Right renal cortex interstitium (tissue), 3 donors: ENCODE results near the gene HNRNPLL. TPM values are rescaled to one million over a fixed set of nuclear protein-coding genes. Genes with fewer than 3 reads are reported as not detected.
"Not testable (repeated sequence)": the region's sequence is repeated elsewhere in the genome, so short reads cannot be mapped to it uniquely, and the experiment has no call there.

Experiments
- DNase-seq, 3 donors: peaks; one replicate each; pipeline ENCODE4 v3.0.0-alpha.2; 2013; ENCODE audit warnings: low read depth in 3 of 3, low spot score in 2 of 3
- polyA plus RNA-seq, 3 donors: library from polyadenylated mRNA; unstranded; fragments of 120-200 nt; gene quantifications; one replicate each; pipeline ENCODE4 v1.2.1, GENCODE V29; 2013; ENCODE audit not compliant: insufficient read length in 3 of 3

Gene HNRNPLL
- polyA plus RNA-seq, 3 donors, result 74.0 to 88.9 (median 85.6) TPM

DNA sequence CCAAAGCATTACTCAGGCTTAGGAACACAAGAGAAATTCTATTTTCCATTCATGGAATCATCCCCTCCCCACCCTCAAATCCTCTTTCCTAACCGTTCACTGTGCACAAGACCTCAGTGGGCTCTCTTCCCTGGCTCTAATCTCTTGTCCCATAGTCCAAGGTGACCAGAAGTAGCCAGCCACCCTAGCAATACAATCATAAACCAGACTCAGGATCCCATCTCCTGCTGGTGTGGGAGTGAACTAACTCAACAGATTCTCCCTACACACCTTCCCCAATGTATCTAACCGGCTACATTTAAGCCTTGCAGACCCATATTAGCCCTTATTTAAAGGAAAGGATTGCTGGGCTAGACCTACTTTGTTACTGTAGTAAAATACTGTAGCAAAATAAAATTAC, 45.5 kb downstream of the HNRNPLL start:
- DNase-seq, result no peak

DNA sequence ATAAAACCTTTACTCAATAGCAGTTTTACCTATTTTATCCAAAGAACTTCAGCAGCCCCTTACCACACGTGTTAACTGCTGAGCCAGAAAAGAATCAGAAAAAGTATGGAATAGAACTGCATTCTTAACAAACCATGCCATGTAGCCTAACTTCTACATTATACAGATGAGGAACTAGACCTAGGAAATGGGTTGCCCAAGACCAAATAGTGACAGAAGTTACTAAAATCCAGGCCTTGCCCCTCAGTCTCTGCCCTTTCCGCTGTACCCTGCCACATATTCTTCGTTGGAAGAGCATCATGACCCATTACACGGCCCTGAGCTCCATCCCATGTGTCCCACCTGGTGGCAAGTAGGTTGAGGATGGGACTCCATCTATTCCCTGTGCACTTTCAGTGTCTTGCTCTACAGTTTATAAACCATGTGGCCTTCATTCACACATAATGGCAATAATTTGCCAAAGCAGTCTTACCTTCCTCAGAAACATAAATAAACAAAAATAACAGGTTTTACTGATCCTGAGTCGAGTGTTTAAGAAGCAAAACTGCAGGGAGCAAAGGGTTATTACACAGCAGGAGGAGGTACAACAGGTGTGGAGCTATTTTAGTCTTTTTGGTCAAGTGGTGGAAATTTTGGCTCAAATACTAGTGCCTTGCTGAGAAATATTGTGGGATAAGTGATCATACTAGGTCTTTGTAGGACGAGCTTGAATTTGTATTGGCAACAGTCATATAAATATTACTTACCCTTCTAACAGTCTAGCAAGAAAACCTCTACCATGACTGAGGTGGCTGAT, 46.5 kb downstream of the HNRNPLL start:
- no peak for DNase-seq

DNA sequence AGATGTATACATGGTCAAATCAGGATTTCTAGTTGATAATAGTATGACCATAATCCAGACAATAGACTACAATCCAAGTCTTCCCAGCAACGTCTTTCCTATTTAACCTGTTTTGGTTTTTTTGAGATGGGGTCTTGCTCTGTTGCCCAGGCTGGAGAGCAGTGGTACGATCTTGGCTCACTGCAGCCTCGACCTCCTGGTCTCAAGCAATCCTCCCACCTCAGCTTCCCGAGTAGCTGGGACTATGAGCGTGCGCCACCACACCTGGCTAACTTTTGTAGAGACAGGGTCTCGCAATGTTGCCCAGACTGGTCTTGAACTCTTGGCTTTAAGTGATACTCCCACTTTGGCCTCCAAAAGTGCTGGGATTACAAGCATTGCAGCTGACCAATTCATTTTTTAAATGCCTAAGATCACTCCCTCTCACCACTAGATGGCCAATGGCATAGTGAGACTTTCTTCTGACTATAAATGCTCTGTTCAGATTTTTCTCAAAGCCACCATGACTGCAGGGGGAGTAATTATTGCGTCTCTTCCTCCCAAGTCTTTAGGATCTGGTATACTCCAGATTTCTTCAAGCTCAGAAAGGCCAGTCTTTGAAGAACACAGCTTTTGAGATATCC, 47.6 kb downstream of the HNRNPLL start:
- no peak for DNase-seq

DNA sequence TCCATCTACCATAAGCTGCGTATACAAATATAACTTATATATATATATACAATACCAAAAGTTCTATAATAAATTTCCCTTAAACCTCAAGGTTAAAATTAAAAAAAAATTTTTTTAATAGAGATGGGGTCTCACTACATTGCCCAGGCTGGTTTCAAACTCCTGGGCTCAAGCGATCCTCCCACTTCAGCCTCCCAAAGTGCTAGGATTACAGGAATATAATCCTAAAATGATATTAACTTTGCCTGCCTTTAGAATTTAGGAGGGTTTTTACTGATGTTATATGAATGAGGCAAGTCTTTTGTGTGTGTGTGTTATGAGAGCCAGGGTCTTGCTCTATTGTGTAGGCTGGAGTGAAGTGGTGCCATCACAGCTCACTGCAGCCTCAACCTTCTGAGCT, 49.2 kb downstream of the HNRNPLL start:
- DNase-seq, result no peak

DNA sequence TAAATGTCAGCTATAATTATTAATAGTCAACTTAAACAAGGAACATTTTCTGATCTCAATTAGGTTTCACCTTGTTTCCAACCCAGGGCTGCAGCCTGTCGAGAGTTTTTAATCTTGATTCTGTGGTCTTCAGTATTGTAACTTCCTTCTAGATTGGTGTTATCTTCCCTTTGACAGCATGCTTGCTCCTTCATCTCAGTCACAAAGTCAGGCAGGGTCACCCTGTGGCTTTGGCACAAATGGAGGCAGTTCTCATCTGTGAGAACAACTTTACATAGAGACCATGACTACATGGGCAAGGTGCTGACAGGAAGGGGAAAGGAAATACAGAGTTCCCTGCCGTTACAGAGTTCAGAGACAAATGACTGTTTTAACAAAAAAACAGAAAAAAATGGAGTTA, 50.5 kb downstream of the HNRNPLL start:
- DNase-seq, result no peak

DNA sequence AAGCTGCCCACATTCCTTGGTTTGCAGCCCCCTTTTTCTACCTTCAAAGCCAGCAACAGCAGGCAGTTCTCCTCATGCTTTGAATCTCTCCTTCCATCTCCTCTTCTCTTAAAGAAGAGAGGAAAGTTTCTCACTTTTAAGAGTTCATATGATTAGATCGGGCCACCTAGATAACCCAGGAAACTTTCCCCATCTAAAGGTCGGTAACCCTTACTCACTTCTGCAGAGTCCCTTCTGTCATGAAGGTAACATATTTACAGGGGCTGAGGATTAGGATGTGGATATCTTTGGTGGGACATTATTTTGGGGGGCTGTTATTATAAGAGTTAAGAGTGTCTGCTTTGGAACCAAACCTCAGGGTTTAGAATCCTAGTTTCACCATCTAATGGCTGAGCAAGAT, 51.0 kb downstream of the HNRNPLL start:
- no peak for DNase-seq

DNA sequence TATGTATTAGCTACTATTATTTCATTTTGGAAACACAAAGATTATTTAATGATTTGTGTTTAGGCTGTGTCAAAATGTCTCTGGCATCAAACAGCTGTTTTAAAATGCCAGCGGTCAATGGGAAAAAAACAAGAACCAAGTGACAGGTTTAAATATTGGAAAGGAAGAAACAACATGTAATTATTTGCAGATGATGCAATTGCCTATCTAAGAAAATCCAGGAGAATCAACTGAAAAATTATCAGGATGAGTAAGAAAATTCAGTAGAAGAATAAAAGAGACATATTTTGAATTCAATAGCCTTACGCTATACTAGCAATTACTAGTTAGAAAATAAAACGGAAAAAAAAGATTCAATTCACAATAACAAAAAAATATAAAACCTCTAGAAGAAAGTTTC, 51.6 kb downstream of the HNRNPLL start:
- DNase-seq, result no peak

DNA sequence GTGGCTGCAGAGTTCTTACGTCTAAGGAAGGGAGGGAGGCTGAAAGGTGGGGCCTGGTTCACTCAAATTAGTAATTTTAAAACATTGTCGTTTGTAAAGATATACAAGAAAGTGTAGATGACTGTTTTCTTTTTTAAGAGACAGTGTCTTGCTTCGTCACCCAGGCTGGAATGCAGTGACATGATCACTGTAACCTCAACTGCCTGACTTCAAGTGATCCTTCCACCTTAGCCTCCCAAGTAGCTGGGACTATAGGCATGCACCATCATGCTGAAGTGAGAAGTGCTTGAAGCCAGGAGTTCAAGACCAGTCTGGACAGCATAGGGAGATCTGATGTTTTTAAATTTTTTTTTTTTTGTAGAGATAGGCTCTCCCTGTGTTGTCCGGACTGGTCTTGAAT, 52.9 kb downstream of the HNRNPLL start:
- DNase-seq, result no peak

DNA sequence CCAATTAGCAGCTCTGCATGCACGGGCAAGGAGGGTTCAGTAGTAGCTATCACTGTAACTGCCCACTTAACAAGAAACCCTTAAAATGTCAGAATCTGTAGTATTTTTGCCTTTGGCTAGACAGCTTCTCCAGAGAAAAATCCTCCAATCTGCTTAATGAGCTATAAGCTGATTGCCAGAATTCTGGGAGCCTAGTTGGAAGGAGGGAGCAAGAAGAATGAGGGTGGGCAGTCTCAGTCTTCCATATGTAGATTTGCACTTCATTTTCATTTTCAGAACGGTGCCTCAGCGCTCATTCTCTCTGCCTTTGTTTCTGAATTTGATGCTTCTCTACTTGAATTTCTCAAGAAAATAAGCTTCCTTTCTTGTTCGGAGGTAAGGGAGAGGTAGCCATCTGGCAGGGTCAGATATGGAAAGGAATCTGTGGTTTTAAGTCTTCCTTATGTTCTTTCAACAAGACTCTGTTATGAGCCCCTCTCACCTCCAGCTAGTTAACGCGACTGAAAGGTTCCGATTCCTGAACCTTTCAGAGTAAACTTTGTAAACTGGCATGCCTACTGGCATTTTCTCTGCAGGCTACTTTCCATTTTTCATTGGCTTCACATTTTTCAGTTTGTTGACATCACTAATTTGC, 53.5 kb downstream of the HNRNPLL start:
- no peak for DNase-seq

DNA sequence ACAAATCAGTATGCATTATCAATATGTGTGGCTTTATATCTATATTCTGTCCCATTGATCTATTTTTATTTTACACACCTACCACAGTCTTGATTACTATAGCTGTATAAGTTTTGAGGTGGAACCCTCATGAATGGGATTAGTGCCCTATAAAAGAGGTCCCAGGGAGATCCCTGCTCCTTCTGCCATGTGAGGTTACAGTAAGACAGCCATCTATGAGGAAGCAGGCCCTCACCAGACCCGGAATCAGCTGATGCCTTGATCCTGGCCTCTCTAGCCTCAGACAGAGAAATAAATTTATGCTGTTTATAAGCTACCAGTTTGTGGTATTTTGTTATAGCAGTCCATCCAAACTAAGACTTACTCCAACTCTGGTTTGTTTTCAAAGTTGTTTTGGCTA, 54.9 kb downstream of the HNRNPLL start:
- DNase-seq, result no peak

DNA sequence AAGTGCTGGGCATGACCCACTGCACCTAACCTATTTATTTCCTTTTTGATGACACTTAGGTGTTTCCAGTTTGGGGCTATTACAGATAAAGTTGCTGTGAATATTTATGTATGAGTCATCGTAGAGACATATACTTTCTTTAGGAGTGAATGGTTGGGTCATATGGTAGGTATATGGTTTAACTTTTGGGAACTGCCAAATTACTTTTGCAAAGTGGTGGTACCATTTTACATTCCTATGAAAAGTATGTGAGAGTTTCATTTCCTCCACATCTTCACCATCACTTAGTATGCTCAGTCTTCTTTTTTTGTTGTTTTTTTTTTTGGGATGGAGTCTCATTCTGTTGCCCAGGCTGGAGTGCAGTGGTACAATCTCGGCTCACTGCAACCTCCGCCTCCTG, 56.1 kb downstream of the HNRNPLL start:
- no peak for DNase-seq

DNA sequence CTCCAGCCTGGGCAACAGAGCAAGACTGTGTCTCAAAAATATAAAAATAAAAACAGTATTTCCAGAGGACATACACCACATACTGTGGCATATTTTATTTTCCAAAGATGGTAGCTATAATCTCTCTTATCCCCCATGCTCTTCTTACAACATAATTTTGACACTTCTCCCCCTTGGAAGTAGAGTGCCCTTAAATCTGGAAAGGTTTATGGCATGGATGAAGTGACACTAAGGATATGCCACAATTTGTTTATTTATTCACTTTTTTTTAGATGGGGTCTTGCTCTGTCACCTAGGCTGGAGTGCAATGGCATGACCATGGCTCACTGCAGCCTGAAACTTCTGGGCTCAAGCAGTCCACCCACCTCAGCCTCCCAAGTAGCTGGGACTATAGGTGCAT, 56.7 kb downstream of the HNRNPLL start:
- no peak for DNase-seq

DNA sequence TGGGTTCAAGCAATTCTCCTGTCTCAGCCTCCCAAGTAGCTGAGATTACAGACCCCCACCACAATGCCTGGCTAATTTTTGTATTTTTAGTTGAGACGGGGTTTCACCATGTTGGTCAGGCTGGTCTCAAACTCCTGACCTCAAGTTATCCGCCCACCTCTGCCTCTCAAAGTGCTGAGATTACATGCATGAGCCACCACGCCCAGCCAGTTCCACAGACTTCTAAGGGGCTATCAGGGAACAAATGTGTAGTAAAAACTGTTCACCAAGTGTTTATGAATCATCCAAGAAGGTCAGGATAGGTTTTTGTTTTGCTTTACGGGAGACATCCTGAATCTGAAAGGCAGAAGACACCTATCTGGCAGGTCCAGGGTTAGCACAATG, 60.5 kb downstream of the HNRNPLL start:
- DNase-seq, result not testable (repeated sequence)

DNA sequence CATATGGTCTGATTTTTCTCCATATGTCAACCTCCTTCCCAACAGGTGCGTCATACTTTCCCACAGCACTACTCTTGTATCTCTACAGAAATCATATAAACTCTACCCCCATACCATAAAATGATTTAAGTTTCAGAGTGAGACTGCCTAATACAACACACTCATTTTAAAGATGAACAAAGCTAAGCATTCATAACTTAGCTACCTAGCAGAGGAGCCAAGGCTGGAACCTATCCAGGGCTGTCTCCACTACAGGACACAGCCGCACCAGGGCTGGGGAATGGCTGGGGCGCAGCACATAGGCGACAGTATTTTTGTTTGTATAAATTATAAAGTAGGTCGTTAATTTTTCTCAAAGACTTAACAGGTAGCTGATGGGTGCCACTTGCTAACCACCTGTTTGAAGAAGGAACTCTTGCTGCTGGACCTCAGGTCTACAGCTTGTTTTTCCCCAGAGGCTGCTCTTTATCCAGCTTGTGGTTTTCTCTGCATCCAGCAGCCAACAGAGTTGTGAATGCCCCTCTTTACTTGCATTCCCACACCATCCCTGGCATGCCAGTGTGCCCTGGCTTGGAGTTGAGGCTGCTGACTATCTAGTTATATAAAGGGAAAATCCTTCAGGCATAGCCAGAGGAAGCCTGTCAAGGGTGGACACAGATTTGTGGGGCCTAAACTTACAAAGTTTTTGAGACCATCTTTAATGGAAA, 62.0 kb downstream of the HNRNPLL start:
- DNase-seq, result no peak

DNA sequence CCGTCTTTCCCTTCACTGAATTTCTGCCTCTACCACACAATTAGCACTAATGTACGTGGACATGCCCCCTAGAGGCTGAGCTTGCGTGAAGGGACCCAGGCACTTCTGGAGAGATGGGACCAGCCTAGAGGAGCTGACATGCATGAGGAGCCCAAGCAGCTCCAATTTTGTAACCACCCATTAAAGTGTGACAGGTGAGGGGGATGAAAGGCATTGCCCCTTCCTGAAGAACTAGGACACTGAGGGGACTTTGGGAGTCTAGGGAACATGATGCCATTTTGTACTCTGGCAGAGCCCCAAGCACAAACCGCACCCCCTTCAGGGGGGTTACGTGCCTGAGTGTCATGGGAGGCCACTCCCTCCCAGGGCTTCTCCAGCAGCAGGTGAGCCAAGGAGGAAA, 63.6 kb downstream of the HNRNPLL start:
- no peak for DNase-seq

DNA sequence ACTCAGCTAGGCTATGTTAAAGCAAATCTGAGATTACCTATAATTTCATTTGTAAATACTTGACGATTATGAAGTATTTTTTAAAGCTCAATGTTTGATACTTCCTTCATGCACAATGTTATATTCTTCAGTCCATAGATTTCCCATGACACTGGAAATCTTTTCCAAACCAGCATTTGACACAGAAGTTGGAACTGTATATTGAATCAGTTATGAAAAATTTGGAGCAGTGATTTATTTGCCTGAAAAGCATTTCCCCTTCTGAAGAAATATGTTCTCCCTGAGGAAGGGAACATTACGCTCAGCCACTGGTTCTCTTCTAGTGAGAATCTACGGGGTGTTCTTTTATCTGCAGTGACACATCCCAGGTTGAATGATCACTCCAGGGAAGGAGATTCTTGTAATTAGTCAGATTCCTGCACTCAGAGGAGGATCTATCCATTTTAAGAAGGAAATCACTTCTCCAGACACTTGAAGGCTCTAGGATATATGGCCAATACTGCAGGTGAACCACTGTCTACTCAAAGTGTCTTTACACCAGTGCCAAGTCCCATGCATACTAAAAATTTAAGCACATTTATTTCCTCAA, 64.7 kb downstream of the HNRNPLL start:
- no peak for DNase-seq

DNA sequence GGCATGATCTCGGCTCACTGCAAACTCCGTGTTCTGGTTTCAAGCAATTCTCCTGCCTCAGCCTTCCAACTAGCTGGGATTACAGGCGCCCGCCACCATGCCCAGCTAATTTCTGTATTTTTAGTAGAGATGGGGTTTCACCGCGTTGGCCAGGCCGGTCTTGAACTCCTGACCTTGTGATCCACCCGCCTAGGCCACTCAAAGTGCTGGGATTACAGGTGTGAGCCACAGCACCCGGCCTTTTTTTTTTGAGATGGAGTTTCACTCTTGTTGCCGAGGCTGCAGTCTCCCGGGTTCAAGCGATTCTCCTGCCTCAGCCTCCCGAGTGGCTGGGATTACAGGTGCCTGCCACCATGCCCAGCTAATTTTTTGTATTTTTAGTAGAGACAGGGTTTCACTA, 65.4 kb downstream of the HNRNPLL start:
- not testable (repeated sequence) for DNase-seq

DNA sequence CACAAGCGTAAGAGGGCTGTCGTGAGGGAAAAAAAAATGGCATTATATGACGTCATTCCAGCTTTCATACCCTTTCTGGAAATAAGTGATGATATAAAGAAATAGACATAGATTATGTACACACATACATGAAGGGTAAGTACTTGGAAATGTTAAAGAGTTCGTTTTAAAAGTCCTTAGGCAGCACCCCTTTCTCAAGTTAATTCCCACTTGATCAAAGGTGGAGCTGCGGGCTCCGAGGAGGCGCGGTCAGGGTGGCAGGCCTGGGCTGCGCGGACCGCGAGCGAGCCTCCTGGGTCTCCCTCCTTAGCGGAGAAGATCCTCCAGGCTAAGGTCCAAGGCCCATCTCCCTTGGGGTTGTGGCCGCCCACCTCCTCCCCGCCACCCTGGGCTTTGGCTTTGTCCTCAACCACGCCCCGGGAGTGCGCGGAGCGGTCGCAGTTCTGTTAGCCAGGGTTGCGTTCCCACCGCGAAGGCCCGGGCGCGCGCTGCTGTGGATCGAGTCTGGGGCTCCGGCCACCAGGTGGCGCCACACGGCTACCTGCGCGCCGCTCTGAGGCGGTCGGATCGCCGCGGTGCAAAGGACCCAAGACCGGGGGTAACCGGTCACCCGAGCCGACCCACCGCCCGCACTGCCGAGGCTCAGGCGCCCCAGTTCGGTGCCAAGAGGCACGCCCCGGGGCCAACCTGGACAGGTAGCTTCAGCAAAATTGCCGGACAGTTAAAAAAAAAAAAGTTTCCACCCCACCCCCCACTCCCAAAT, 66.8 kb downstream of the HNRNPLL start:
- peak in 1 of 3 donors; percentile 59 for DNase-seq

DNA sequence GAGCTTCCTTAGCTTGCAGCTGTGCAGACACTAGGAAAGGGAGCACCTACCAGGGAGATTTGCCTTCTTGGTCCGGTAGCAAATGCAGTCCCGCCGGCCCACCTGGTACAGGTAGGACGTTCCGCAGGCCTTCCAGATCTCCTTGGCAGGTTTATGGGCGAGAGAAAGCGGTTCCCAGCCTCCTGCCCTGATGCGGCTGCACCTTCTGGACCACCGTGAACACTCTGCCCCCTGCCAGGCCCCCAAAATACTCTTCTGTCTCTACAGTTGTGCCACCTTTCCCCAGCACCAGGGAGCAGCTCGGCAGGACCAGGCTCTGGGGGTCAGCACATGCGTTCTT, 67.4 kb downstream of the HNRNPLL start:
- no peak for DNase-seq

DNA sequence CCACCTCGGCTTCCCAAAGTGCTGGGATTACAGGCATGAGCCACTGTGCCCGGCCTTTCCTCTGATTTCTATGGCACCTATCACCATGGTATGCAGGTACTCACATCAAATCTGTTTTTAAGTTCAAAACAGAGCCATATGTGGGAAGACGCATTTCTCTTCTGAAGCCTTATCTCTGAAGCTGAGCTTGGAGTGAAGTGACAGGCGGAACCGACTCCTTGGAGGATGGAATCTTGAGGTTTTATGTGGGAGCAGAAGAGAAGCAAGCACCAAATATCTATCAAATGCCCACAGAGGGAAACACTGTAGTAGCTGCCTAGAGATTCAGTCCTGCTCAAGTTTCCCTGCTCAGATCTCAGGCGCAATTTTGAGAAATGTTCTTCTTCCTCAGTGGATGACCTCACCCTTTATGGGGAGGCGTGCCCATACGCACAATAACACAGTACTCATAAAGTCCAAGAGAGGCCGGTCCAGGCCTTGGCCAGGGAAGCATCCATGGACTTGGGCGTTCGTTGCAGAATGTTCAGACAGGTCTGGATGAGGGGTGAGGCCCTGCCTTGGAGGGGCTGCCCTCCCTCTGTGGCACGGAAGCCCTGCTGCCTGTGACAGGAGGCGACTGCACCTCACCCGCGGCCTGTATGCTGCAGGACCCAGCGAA, 67.9 kb downstream of the HNRNPLL start:
- no peak for DNase-seq
